ENCODE results near the gene PIAS3. TPM values are rescaled to one million over a fixed set of nuclear protein-coding genes. Genes with fewer than 3 reads are reported as not detected.

The PIAS3 gene
- total and polyA plus RNA-seq, 11 donors, result 14.2 to 31.0 (median 15.6) TPM

DNA sequence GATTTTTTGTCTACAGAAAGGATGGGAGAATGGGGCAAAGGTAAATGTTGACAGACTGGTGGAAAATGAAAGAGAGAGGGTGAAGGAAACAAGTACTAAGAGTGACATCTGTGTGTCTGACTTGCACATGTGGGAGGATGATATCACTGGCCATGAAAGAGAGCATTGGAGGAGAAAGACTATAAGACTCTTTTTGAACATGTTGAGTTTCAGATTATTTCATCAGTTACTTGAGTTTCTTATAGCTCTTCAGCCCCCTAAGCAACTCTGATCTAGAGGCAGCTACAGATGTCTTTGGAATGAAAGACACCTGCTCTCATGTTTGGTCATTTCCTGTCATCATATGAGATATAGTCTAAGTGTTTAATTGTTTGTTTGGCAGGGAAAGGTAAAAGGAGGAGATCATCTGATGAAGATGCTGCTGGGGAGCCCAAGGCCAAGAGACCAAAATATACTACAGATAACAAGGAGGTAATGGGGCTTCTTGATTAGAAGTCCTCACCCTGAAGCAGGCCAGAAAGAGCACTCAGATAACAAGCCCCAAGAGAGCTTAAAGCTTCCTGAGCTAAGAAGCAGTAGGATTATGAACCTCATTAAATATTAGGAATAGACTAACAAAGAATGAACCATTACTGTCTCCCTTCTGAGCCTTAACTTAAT, 30.4 kb downstream of the PIAS3 start:
- DNase-seq (no peak), ATAC-seq (no peak)
- Histone ChIP-seq H3K27me3 (no peaks in the 10 kb centered on the region), H3K27ac (no peak overlapping the region), H3K4me1 (peaks cover 0 to 18% (median 12%) of the 10 kb centered on the region in 12 donors), H3K9me3 (no peaks in the 10 kb centered on the region), H3K36me3 (peaks cover 0 to 81% (median 77%) of the 10 kb centered on the region in 9 donors), H3K4me3 (no peak overlapping the region)
- intact Hi-C loops (cut with DNase I), result loop anchor here in 1 of 10 donors (10.0 kb wide), 1 partner anchor 74 kb away; no protein-coding TSS in a partner anchor
- TF ChIP-seq, protein P1, sequence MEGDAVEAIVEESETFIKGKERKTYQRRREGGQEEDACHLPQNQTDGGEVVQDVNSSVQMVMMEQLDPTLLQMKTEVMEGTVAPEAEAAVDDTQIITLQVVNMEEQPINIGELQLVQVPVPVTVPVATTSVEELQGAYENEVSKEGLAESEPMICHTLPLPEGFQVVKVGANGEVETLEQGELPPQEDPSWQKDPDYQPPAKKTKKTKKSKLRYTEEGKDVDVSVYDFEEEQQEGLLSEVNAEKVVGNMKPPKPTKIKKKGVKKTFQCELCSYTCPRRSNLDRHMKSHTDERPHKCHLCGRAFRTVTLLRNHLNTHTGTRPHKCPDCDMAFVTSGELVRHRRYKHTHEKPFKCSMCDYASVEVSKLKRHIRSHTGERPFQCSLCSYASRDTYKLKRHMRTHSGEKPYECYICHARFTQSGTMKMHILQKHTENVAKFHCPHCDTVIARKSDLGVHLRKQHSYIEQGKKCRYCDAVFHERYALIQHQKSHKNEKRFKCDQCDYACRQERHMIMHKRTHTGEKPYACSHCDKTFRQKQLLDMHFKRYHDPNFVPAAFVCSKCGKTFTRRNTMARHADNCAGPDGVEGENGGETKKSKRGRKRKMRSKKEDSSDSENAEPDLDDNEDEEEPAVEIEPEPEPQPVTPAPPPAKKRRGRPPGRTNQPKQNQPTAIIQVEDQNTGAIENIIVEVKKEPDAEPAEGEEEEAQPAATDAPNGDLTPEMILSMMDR (IDR thresholded peaks at IDR 0.05), result no peak
- no peak for TF ChIP-seq POLR2A (IDR thresholded peaks at IDR 0.05)

DNA sequence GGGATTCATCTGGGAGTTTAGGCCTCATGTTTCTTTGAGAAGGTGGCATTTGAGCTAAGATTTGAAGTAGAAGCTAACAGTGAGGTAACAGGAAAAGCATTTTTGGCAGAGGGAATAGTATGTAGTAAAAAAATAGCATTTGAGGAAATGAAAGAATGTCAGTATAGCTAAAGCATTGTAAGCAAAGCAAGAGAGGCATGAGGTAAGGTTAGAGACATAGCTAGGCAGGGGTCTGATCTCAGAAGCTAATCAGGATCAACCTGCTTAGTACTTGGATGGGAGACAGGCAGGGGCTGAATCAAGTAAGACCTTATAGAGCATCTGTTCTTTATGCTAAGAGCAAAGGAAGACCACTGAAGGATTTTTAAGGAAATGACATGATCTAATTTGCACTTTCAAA, 30.9 kb downstream of the PIAS3 start:
- Histone ChIP-seq H3K4me1 (peaks cover 0 to 18% (median 12%) of the 10 kb centered on the region in 12 donors), H3K27me3 (no peaks in the 10 kb centered on the region), H3K4me3 (no peak overlapping the region), H3K27ac (no peak overlapping the region), H3K9me3 (no peaks in the 10 kb centered on the region), H3K36me3 (peaks cover 0 to 76% (median 72%) of the 10 kb centered on the region in 9 donors)
- TF ChIP-seq POLR2A (IDR thresholded peaks at IDR 0.05), result no peak
- TF ChIP-seq, protein P1 (IDR thresholded peaks at IDR 0.05), result no peak
- intact Hi-C loops (cut with DNase I), result loop anchor here in 1 of 10 donors (10.0 kb wide), 1 partner anchor 73 kb away; no protein-coding TSS in a partner anchor
- DNase-seq, result no peak
- no peak for ATAC-seq

DNA sequence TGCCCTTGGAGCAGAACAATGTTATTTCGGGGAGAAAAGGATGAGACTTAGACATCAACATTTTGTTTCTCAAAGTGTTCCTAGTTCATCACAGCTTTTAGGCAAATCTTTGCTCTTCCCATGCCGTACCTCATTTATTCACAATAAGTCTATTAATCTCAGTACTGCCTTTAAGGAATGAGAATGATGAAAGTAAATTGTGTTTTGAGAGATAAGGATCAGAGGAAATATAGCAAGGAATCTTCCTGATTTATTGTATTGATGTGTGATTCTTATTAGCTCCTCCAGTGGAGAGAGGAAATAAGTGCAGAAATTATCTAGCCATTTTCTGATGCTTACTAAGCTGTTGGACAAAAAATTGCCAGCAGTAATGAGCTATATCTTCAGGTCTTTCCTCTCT, 32.9 kb downstream of the PIAS3 start:
- Histone ChIP-seq H3K36me3 (peaks cover 0 to 57% (median 53%) of the 10 kb centered on the region in 9 donors), H3K27me3 (no peaks in the 10 kb centered on the region), H3K9me3 (no peaks in the 10 kb centered on the region), H3K4me3 (no peak overlapping the region), H3K27ac (no peak overlapping the region), H3K4me1 (peaks cover 0 to 18% (median 13%) of the 10 kb centered on the region in 12 donors)
- TF ChIP-seq, protein P1 (IDR thresholded peaks at IDR 0.05), result no peak
- TF ChIP-seq POLR2A (IDR thresholded peaks at IDR 0.05), result no peak
- ATAC-seq, result no peak
- no peak for DNase-seq
- intact Hi-C loops (cut with DNase I), result loop anchor here in 1 of 10 donors (10.0 kb wide), 1 partner anchor 71 kb away; no protein-coding TSS in a partner anchor
- 84 to 96% (median 92%) methylated on average over 2 of the region's 2 CpGs for WGBS, 4 donors

DNA sequence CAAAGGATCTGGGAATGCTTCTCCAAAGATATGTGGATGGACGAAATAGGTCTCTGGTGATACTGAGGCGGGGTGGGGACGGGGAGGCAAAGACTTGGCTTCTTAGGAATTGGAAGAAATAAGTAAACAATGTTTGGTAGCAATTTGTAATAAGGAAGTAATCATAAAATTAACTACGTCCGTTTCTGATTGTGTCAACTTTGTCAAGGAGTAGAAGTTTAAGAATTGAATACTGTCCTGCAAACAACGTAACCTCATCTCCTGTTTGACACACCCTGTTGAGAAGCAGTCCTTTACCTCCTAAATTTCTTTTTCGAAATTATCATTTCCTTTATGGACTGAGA, 34.4 kb downstream of the PIAS3 start:
- TF ChIP-seq, protein P1 (IDR thresholded peaks at IDR 0.05), result no peak
- no peak for TF ChIP-seq POLR2A (IDR thresholded peaks at IDR 0.05)
- Histone ChIP-seq H3K36me3 (peaks cover 0 to 41% (median 37%) of the 10 kb centered on the region in 9 donors), H3K4me1 (peaks cover 0 to 18% (median 13%) of the 10 kb centered on the region in 12 donors), H3K27me3 (no peaks in the 10 kb centered on the region), H3K27ac (peak overlapping the region; percentile 86 to 97 (median 93)), H3K4me3 (peak overlapping the region; percentile 64 to 97 (median 76)), H3K9me3 (no peaks in the 10 kb centered on the region)
- intact Hi-C loops (cut with DNase I), result loop anchor here in 1 of 10 donors (10.0 kb wide), 1 partner anchor 70 kb away; no protein-coding TSS in a partner anchor
- ATAC-seq, result no peak
- DNase-seq, result no peak
- WGBS, 4 donors, result 0 to 1% (median 1%) methylated on average over 7 of the region's 7 CpGs
